GM23338 (cell line): Measurements from ENCODE around the gene NOL3. TPM values are rescaled to one million over a fixed set of nuclear protein-coding genes. Genes with fewer than 3 reads are reported as not detected.

Experiments used
- ATAC-seq: fragments of 200-7000 bp; cut with Tn5 transposase; 3 replicates; pipeline ENCODE4 v1.9.1; 2020
- DNase-seq: peaks from one replicate; pipeline ENCODE4 v3.0.0-alpha.2; 2015; ENCODE audit warnings: low spot score
- H2AFZ ChIP-seq: fragments of 200-600 bp; sonication (generic); 2 replicates; pipeline ENCODE4 v1.8.0; 2016; ENCODE audit warnings: antibody characterized with exemption, mild to moderate bottlenecking, moderate library complexity
- H3F3A ChIP-seq: fragments of 200-600 bp; sonication (generic); replicated peaks from 2 replicates; pipeline ENCODE4 v1.8.0; 2017; ENCODE audit warnings: antibody characterized with exemption, mixed run types, low read depth
- H3K27ac ChIP-seq: fragments of 200-600 bp; sonication (generic); 2 replicates; pipeline ENCODE4 v1.6.1; 2016; ENCODE audit warnings: low read depth
- H3K27me3 ChIP-seq: fragments of 200-600 bp; sonication (generic); 2 replicates; pipeline ENCODE4 v1.8.0; 2016; ENCODE audit warnings: mild to moderate bottlenecking, mixed run types, moderate library complexity; ENCODE audit not compliant: insufficient read depth
- H3K36me3 ChIP-seq: fragments of 200-600 bp; sonication (generic); 2 replicates; pipeline ENCODE4 v1.8.0; 2016; ENCODE audit warnings: mild to moderate bottlenecking; ENCODE audit not compliant: insufficient read depth
- H3K4me1 ChIP-seq: fragments of 200-600 bp; sonication (generic); 2 replicates; pipeline ENCODE4 v1.8.0; 2016; ENCODE audit warnings: mild to moderate bottlenecking, moderate library complexity; ENCODE audit not compliant: insufficient read depth
- H3K4me2 ChIP-seq: fragments of 200-600 bp; sonication (generic); 2 replicates; pipeline ENCODE4 v1.7.1; 2017; ENCODE audit warnings: mixed run types
- H3K4me3 ChIP-seq: fragments of 200-600 bp; sonication (generic); 2 replicates; pipeline ENCODE4 v1.6.1; 2016; ENCODE audit warnings: mixed run types
- H3K79me2 ChIP-seq: fragments of 200-600 bp; sonication (generic); replicated peaks from 2 replicates; pipeline ENCODE4 v1.8.0; 2017; ENCODE audit warnings: mild to moderate bottlenecking; ENCODE audit not compliant: insufficient read depth
- H3K9me2 ChIP-seq: fragments of 200-600 bp; sonication (generic); 2 replicates; pipeline ENCODE4 v1.8.0; 2017; ENCODE audit not compliant: insufficient read depth
- H4K20me1 ChIP-seq: fragments of 200-600 bp; sonication (generic); replicated peaks from 2 replicates; pipeline ENCODE4 v1.8.0; 2017; ENCODE audit warnings: mild to moderate bottlenecking; ENCODE audit not compliant: insufficient read depth
- H3K27ac Mint-ChIP-seq: 2 replicates; pipeline ENCODE4 v1.8.0; 2020; ENCODE audit warnings: inconsistent platforms, mild to moderate bottlenecking, moderate library complexity, mixed read lengths
- H3K27me3 Mint-ChIP-seq: 3 replicates; pipeline ENCODE4 v1.8.0; 2022; ENCODE audit warnings: low read depth, mild to moderate bottlenecking, moderate library complexity, mixed read lengths, inconsistent platforms; ENCODE audit not compliant: insufficient read depth, poor library complexity
- H3K36me3 Mint-ChIP-seq: 3 replicates; pipeline ENCODE4 v1.8.0; 2021; ENCODE audit warnings: low read depth, mild to moderate bottlenecking, inconsistent platforms, moderate library complexity, mixed read lengths
- H3K4me1 Mint-ChIP-seq: 3 replicates; pipeline ENCODE4 v1.8.0; 2020; ENCODE audit warnings: mild to moderate bottlenecking, inconsistent platforms, mixed read lengths
- H3K4me3 Mint-ChIP-seq: 3 replicates; pipeline ENCODE4 v1.8.0; 2021; ENCODE audit warnings: moderate library complexity, mild to moderate bottlenecking, inconsistent platforms, mixed read lengths
- H3K9me3 Mint-ChIP-seq: 3 replicates; pipeline ENCODE4 v1.8.0; 2020; ENCODE audit warnings: moderate library complexity, mild to moderate bottlenecking, inconsistent platforms, mixed read lengths
- EZH2phosphoT487 ChIP-seq: fragments of 200-600 bp; sonication (generic); IDR thresholded peaks from one replicate; pipeline ENCODE4 v1.8.1; 2018; ENCODE audit warnings: antibody characterized with exemption; ENCODE audit not compliant: unreplicated experiment
- JUNB ChIP-seq: IDR thresholded peaks from one replicate; pipeline ENCODE4 v1.6.1; 2016; ENCODE audit warnings: antibody characterized with exemption; ENCODE audit not compliant: unreplicated experiment
- NANOG ChIP-seq: IDR thresholded peaks from 2 replicates; pipeline ENCODE4 v1.6.1; 2016; ENCODE audit warnings: antibody characterized with exemption, borderline replicate concordance
- POLR2AphosphoS5 ChIP-seq: IDR thresholded peaks from 2 replicates; pipeline ENCODE4 v1.6.1; 2016; ENCODE audit warnings: antibody characterized with exemption, low read depth
- ZNF114 ChIP-seq: fragments of 250-450 bp; sonication (Bioruptor Pico); IDR thresholded peaks from 2 replicates; pipeline ENCODE4 v1.5.0; 2020; ENCODE audit warnings: mild to moderate bottlenecking, moderate library complexity
- ZNF331 ChIP-seq: fragments of 250-450 bp; sonication (Bioruptor Pico); IDR thresholded peaks from 2 replicates; pipeline ENCODE4 v1.5.0; 2020; ENCODE audit warnings: low read depth, mild to moderate bottlenecking, moderate library complexity
- polyA plus RNA-seq: library from polyadenylated mRNA; unstranded; fragments of >200 nt; fragmentation: Nextera tagmentation; extraction: Ambion mirVana; gene quantifications from 2 replicates; pipeline ENCODE4 v1.2.1, GENCODE V29; 2016
- total RNA-seq: library from RNA; depleted of rRNA; stranded (reverse); fragments of >200 nt; shearing (Covaris generic); gene quantifications from 2 replicates; pipeline ENCODE4 v1.2.3, GENCODE V29; 2014
- TF ChIP-seq, protein P1 (sequence below): IDR thresholded peaks from 2 replicates; pipeline ENCODE4 v1.6.1; 2016; ENCODE audit warnings: antibody characterized with exemption
- TF ChIP-seq, protein P2 (sequence below): fragments of 250-450 bp; sonication (Bioruptor Pico); IDR thresholded peaks from 2 replicates; pipeline ENCODE4 v1.5.0; 2020; ENCODE audit warnings: mild to moderate bottlenecking, moderate library complexity
- TF ChIP-seq, protein P3 (sequence below), 2 experiments: fragments of 200-600 bp in 1 of 2; sonication (generic) in 1 of 2; conservative IDR thresholded peaks; 2 replicates each; pipeline versions ENCODE4 v1.5.1 to v1.6.1; 2016 to 2017; ENCODE audit warnings: antibody characterized with exemption in 2 of 2, low read depth in 2 of 2, mild to moderate bottlenecking in 2 of 2, moderate library complexity in 1 of 2
- TF ChIP-seq, protein P4 (sequence below): IDR thresholded peaks from one replicate; pipeline ENCODE4 v1.6.1; 2018; ENCODE audit warnings: antibody characterized with exemption; ENCODE audit not compliant: unreplicated experiment

Gene NOL3
- total and polyA plus RNA-seq, 2 experiments from 2014 or later: 3.3 to 4.0 TPM

DNA sequence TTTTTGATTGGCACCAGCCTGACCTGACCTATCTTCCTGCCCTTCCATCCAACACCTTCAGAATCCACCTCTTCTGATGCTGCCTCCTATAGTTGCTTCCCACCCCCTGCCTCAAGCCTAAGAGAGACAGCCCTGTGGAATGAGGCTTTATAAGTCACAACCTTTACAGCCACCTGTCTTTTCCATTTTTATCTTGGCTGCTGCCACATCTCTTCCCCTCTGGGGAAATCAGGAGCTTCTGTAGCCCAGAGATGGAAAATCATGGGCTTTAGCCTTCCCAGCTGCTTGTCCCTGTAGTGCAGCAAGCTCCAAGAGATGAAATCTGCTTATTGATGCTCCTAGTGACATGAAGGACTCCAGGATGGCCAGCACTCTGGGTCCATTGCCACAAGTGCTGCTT, 41.9 kb upstream of the NOL3 start:
- ATAC-seq (no peak), DNase-seq (no peak)
- H3K79me2 ChIP-seq: no peaks in the 10 kb centered on the region
- no peak overlapping the region for H3K4me3 Mint-ChIP-seq
- no peak overlapping the region for H3K4me2 ChIP-seq
- no peak overlapping the region for H2AFZ ChIP-seq
- no peaks in the 10 kb centered on the region; the same call in 2 of the 3 replicates for H3K9me3 Mint-ChIP-seq
- no peak overlapping the region for H3K27ac ChIP-seq
- H3K4me1 ChIP-seq: no peaks in the 10 kb centered on the region
- H4K20me1 ChIP-seq: no peaks in the 10 kb centered on the region; the same call in 1 of the 2 replicates
- peaks cover 3% of the 10 kb centered on the region for H3K27me3 Mint-ChIP-seq
- H3K4me3 ChIP-seq: no peak overlapping the region
- H3K9me2 ChIP-seq: no peaks in the 10 kb centered on the region
- H3K27ac Mint-ChIP-seq: no peak overlapping the region; the same call in 1 of the 2 replicates
- H3F3A ChIP-seq: no peaks in the 10 kb centered on the region
- H3K4me1 Mint-ChIP-seq: no peaks in the 10 kb centered on the region
- H3K36me3 ChIP-seq: peaks cover 14% of the 10 kb centered on the region; the same call in 1 of the 2 replicates
- TF ChIP-seq, protein P1, sequence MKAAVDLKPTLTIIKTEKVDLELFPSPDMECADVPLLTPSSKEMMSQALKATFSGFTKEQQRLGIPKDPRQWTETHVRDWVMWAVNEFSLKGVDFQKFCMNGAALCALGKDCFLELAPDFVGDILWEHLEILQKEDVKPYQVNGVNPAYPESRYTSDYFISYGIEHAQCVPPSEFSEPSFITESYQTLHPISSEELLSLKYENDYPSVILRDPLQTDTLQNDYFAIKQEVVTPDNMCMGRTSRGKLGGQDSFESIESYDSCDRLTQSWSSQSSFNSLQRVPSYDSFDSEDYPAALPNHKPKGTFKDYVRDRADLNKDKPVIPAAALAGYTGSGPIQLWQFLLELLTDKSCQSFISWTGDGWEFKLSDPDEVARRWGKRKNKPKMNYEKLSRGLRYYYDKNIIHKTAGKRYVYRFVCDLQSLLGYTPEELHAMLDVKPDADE: no peak
- no peak for TF ChIP-seq JUNB
- TF ChIP-seq, protein P2, sequence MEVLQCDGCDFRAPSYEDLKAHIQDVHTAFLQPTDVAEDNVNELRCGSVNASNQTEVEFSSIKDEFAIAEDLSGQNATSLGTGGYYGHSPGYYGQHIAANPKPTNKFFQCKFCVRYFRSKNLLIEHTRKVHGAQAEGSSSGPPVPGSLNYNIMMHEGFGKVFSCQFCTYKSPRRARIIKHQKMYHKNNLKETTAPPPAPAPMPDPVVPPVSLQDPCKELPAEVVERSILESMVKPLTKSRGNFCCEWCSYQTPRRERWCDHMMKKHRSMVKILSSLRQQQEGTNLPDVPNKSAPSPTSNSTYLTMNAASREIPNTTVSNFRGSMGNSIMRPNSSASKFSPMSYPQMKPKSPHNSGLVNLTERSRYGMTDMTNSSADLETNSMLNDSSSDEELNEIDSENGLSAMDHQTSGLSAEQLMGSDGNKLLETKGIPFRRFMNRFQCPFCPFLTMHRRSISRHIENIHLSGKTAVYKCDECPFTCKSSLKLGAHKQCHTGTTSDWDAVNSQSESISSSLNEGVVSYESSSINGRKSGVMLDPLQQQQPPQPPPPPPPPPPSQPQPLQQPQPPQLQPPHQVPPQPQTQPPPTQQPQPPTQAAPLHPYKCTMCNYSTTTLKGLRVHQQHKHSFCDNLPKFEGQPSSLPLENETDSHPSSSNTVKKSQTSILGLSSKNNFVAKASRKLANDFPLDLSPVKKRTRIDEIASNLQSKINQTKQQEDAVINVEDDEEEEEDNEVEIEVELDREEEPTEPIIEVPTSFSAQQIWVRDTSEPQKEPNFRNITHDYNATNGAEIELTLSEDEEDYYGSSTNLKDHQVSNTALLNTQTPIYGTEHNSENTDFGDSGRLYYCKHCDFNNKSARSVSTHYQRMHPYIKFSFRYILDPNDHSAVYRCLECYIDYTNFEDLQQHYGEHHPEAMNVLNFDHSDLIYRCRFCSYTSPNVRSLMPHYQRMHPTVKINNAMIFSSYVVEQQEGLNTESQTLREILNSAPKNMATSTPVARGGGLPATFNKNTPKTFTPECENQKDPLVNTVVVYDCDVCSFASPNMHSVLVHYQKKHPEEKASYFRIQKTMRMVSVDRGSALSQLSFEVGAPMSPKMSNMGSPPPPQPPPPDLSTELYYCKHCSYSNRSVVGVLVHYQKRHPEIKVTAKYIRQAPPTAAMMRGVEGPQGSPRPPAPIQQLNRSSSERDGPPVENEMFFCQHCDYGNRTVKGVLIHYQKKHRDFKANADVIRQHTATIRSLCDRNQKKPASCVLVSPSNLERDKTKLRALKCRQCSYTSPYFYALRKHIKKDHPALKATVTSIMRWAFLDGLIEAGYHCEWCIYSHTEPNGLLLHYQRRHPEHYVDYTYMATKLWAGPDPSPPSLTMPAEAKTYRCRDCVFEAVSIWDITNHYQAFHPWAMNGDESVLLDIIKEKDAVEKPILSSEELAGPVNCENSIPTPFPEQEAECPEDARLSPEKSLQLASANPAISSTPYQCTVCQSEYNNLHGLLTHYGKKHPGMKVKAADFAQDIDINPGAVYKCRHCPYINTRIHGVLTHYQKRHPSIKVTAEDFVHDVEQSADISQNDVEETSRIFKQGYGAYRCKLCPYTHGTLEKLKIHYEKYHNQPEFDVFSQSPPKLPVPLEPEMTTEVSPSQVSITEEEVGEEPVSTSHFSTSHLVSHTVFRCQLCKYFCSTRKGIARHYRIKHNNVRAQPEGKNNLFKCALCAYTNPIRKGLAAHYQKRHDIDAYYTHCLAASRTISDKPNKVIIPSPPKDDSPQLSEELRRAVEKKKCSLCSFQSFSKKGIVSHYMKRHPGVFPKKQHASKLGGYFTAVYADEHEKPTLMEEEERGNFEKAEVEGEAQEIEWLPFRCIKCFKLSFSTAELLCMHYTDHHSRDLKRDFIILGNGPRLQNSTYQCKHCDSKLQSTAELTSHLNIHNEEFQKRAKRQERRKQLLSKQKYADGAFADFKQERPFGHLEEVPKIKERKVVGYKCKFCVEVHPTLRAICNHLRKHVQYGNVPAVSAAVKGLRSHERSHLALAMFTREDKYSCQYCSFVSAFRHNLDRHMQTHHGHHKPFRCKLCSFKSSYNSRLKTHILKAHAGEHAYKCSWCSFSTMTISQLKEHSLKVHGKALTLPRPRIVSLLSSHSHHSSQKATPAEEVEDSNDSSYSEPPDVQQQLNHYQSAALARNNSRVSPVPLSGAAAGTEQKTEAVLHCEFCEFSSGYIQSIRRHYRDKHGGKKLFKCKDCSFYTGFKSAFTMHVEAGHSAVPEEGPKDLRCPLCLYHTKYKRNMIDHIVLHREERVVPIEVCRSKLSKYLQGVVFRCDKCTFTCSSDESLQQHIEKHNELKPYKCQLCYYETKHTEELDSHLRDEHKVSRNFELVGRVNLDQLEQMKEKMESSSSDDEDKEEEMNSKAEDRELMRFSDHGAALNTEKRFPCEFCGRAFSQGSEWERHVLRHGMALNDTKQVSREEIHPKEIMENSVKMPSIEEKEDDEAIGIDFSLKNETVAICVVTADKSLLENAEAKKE (CRISPR knock-in tag): no peak
- no peak for TF ChIP-seq ZNF114
- no peak for TF ChIP-seq POLR2AphosphoS5
- no peak for TF ChIP-seq NANOG
- TF ChIP-seq, protein P3, sequence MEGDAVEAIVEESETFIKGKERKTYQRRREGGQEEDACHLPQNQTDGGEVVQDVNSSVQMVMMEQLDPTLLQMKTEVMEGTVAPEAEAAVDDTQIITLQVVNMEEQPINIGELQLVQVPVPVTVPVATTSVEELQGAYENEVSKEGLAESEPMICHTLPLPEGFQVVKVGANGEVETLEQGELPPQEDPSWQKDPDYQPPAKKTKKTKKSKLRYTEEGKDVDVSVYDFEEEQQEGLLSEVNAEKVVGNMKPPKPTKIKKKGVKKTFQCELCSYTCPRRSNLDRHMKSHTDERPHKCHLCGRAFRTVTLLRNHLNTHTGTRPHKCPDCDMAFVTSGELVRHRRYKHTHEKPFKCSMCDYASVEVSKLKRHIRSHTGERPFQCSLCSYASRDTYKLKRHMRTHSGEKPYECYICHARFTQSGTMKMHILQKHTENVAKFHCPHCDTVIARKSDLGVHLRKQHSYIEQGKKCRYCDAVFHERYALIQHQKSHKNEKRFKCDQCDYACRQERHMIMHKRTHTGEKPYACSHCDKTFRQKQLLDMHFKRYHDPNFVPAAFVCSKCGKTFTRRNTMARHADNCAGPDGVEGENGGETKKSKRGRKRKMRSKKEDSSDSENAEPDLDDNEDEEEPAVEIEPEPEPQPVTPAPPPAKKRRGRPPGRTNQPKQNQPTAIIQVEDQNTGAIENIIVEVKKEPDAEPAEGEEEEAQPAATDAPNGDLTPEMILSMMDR (conservative IDR thresholded peaks at IDR 0.05; ENCODE audit: low read depth in 2 of 2): no peak
- no peak for TF ChIP-seq ZNF331 (CRISPR knock-in tag)
- TF ChIP-seq, protein P4, sequence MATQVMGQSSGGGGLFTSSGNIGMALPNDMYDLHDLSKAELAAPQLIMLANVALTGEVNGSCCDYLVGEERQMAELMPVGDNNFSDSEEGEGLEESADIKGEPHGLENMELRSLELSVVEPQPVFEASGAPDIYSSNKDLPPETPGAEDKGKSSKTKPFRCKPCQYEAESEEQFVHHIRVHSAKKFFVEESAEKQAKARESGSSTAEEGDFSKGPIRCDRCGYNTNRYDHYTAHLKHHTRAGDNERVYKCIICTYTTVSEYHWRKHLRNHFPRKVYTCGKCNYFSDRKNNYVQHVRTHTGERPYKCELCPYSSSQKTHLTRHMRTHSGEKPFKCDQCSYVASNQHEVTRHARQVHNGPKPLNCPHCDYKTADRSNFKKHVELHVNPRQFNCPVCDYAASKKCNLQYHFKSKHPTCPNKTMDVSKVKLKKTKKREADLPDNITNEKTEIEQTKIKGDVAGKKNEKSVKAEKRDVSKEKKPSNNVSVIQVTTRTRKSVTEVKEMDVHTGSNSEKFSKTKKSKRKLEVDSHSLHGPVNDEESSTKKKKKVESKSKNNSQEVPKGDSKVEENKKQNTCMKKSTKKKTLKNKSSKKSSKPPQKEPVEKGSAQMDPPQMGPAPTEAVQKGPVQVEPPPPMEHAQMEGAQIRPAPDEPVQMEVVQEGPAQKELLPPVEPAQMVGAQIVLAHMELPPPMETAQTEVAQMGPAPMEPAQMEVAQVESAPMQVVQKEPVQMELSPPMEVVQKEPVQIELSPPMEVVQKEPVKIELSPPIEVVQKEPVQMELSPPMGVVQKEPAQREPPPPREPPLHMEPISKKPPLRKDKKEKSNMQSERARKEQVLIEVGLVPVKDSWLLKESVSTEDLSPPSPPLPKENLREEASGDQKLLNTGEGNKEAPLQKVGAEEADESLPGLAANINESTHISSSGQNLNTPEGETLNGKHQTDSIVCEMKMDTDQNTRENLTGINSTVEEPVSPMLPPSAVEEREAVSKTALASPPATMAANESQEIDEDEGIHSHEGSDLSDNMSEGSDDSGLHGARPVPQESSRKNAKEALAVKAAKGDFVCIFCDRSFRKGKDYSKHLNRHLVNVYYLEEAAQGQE: no peak
- TF ChIP-seq EZH2phosphoT487: no peak
- no peaks in the 10 kb centered on the region for H3K27me3 ChIP-seq
- H3K36me3 Mint-ChIP-seq: peaks cover 26% of the 10 kb centered on the region
